ENCODE data around the gene FAM76A. TPM values are rescaled to one million over a fixed set of nuclear protein-coding genes. Genes with fewer than 3 reads are reported as not detected.

The FAM76A gene
- total RNA-seq, 1 experiment from 2014 or later, result 10.7 TPM

- CTCF ChIA-PET, result no interaction called here
- Mint-ChIP-seq H3K36me3 (ENCODE audit: insufficient read depth, unreplicated experiment) (no peaks in the 10 kb centered on the region), H3K4me1 (ENCODE audit: low read depth, unreplicated experiment) (no peaks in the 10 kb centered on the region), H3K9me3 (ENCODE audit: low read depth, unreplicated experiment) (no peaks in the 10 kb centered on the region), H3K4me3 (ENCODE audit: low read depth, unreplicated experiment) (no peak overlapping the region), H3K27ac (ENCODE audit: unreplicated experiment) (no peak overlapping the region), H3K27me3 (ENCODE audit: unreplicated experiment) (no peaks in the 10 kb centered on the region)
- TF ChIP-seq, protein P1, sequence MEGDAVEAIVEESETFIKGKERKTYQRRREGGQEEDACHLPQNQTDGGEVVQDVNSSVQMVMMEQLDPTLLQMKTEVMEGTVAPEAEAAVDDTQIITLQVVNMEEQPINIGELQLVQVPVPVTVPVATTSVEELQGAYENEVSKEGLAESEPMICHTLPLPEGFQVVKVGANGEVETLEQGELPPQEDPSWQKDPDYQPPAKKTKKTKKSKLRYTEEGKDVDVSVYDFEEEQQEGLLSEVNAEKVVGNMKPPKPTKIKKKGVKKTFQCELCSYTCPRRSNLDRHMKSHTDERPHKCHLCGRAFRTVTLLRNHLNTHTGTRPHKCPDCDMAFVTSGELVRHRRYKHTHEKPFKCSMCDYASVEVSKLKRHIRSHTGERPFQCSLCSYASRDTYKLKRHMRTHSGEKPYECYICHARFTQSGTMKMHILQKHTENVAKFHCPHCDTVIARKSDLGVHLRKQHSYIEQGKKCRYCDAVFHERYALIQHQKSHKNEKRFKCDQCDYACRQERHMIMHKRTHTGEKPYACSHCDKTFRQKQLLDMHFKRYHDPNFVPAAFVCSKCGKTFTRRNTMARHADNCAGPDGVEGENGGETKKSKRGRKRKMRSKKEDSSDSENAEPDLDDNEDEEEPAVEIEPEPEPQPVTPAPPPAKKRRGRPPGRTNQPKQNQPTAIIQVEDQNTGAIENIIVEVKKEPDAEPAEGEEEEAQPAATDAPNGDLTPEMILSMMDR (IDR thresholded peaks at IDR 0.05; ENCODE audit: unreplicated experiment), result no peak
- DNase-seq, result no peak
- BruUV-seq (replicated peaks), result no TSS peak
- intact Hi-C loops (cut with micrococcal nuclease; ENCODE audit: unreplicated experiment), result no loop called here
Measured at GRCh38 chr1:27762033-27762432, 36.3 kb downstream of the FAM76A start.

- Mint-ChIP-seq H3K4me3 (ENCODE audit: low read depth, unreplicated experiment) (no peak overlapping the region), H3K27ac (ENCODE audit: unreplicated experiment) (no peak overlapping the region), H3K4me1 (ENCODE audit: low read depth, unreplicated experiment) (no peaks in the 10 kb centered on the region), H3K36me3 (ENCODE audit: insufficient read depth, unreplicated experiment) (no peaks in the 10 kb centered on the region), H3K9me3 (ENCODE audit: low read depth, unreplicated experiment) (no peaks in the 10 kb centered on the region), H3K27me3 (ENCODE audit: unreplicated experiment) (no peaks in the 10 kb centered on the region)
- TF ChIP-seq, protein P1 (IDR thresholded peaks at IDR 0.05; ENCODE audit: unreplicated experiment), result no peak
- DNase-seq, result no peak
- no TSS peak for BruUV-seq (replicated peaks)
- intact Hi-C loops (cut with micrococcal nuclease; ENCODE audit: unreplicated experiment), result no loop called here
- CTCF ChIA-PET, result no interaction called here
Measured at GRCh38 chr1:27763358-27763757, 37.6 kb downstream of the FAM76A start.

DNA sequence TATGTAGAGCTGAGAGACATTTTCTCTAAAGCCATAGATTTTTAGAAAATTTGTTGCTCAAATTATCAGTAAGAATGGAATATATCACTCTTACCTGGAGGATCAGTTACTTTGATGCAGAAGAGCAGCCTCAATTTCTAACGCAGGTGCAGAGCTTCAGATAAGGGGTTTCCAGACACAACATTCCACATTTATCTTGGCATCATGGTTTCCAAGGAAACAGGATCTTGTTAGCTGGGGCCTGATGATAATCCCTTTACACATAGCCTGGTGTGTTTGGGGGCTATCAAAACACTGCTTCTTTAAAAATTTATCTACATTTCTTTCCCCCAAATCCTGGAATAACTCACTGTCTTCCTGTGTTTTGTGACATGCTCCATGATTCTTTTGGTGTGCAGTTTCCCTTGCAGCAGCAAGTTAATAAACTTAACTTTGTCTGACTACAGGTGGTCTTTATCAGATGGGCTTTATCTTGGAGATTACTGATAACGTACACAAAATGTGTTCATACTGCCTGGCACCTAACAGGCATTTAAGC lies 44.6 kb downstream of the FAM76A start:
- Mint-ChIP-seq H3K9me3 (ENCODE audit: low read depth, unreplicated experiment) (no peaks in the 10 kb centered on the region), H3K27ac (ENCODE audit: unreplicated experiment) (no peak overlapping the region), H3K27me3 (ENCODE audit: unreplicated experiment) (no peaks in the 10 kb centered on the region), H3K4me3 (ENCODE audit: low read depth, unreplicated experiment) (no peak overlapping the region), H3K4me1 (ENCODE audit: low read depth, unreplicated experiment) (no peaks in the 10 kb centered on the region), H3K36me3 (ENCODE audit: insufficient read depth, unreplicated experiment) (peaks cover 18% of the 10 kb centered on the region)
- CTCF ChIA-PET, result no interaction called here
- intact Hi-C loops (cut with micrococcal nuclease; ENCODE audit: unreplicated experiment), result no loop called here
- DNase-seq, result no peak
- no TSS peak for BruUV-seq (replicated peaks)
- TF ChIP-seq, protein P1 (IDR thresholded peaks at IDR 0.05; ENCODE audit: unreplicated experiment), result no peak

GRCh38 chr1:27772036-27772931 lies 46.5 kb downstream of the FAM76A start:
- intact Hi-C loops (cut with micrococcal nuclease; ENCODE audit: unreplicated experiment), result no loop called here
- CTCF ChIA-PET, result interaction anchor here (0.6 to 1.8 kb wide), 7 partner anchors 47 to 316 kb away, joined by 3 to 6 read pairs (median 3); partner anchors contain the start of genes EYA3, FAM76A and IFI6

More at GRCh38 chr1:27772036-27772931, 46.5 kb downstream of the FAM76A start:
- BruUV-seq (replicated peaks), result no TSS peak
- Mint-ChIP-seq H3K4me3 (ENCODE audit: low read depth, unreplicated experiment) (peak overlapping the region; percentile 84), H3K27me3 (ENCODE audit: unreplicated experiment) (no peaks in the 10 kb centered on the region), H3K9me3 (ENCODE audit: low read depth, unreplicated experiment) (no peaks in the 10 kb centered on the region), H3K27ac (ENCODE audit: unreplicated experiment) (peak overlapping the region; percentile 80), H3K36me3 (ENCODE audit: insufficient read depth, unreplicated experiment) (peaks cover 18% of the 10 kb centered on the region), H3K4me1 (ENCODE audit: low read depth, unreplicated experiment) (no peaks in the 10 kb centered on the region)
- no peak for DNase-seq
- TF ChIP-seq, protein P1 (IDR thresholded peaks at IDR 0.05; ENCODE audit: unreplicated experiment), result no peak

Measured in Calu3 (cell line).